Lower leg skin (tissue), 4 donors: Measurements from ENCODE around the gene ANK2. TPM values are rescaled to one million over a fixed set of nuclear protein-coding genes. Genes with fewer than 3 reads are reported as not detected.

Experiments used
- DNase-seq, 2 donors: peaks; one replicate each; pipeline ENCODE4 v3.0.0-alpha.2; 2019; ENCODE audit warnings: low spot score in 2 of 2
- H3K4me3 ChIP-seq: fragments of 200-600 bp; sonication (generic); 2 replicates; pipeline ENCODE4 v1.5.1; 2017; ENCODE audit warnings: mild to moderate bottlenecking, low read depth; ENCODE audit not compliant: poor library complexity, severe bottlenecking
- POLR2A ChIP-seq, 2 donors: fragments of 450-650 bp; IDR thresholded peaks; one replicate each; pipeline ENCODE4 v1.6.1; 2016 to 2017; ENCODE audit warnings: antibody characterized with exemption in 2 of 2, mild to moderate bottlenecking in 1 of 2, moderate library complexity in 1 of 2
- WGBS, 2 donors: methylation state at CpG; one replicate each; pipeline ENCODE4 v1.1.5; 2018; 5-methylcytosine and 5-hydroxymethylcytosine counted together
- intact Hi-C: fragments of 100-400 bp; cut with DNase I; formaldehyde crosslinking; loops from one replicate; pipeline ENCODE4 v1.15.0; 2023; ENCODE audit warnings: low total_unique reads
- total RNA-seq, 4 donors: library from RNA; depleted of rRNA; stranded (reverse); fragments of >200 nt; gene quantifications; one replicate each; pipeline ENCODE4 v1.1.0, GENCODE V29; 2016
- TF ChIP-seq, protein P1 (sequence below), 3 donors: fragments of 450-650 bp; IDR thresholded peaks; one replicate each; pipeline ENCODE4 v1.5.1; 2016; ENCODE audit warnings: antibody characterized with exemption in 3 of 3, mild to moderate bottlenecking in 3 of 3, moderate library complexity in 2 of 3

The ANK2 gene
- total RNA-seq, 4 donors from 2014 or later: 7.1 to 28.8 (median 18.3) TPM

DNA sequence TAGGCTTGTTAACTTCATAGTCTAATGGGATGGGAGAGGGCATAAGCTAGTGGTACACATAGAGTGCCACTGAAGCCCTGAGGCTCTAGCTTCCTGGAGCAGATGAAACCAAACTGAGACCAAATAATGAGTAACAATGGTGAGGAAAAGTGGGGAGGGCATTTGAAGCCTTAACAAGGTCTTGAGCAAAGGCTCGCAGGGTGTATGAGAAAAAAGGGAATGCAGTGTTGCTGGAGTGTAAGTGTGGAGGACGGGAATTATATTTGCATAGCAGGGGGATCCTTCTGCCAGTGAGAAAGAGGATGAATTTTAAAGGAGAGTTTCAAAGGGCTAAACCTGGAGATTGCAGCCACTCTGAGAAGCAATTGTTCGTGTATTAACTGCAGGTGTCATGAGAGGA is 263.1 kb downstream of the ANK2 start:
- WGBS, 2 donors: 77% methylated on average over 3 of the region's 3 CpGs
- DNase-seq: no peak
- H3K4me3 ChIP-seq: no peak overlapping the region
- intact Hi-C loops: no loop called here
- no peak for TF ChIP-seq POLR2A (IDR thresholded peaks at IDR 0.05)
- TF ChIP-seq, protein P1, sequence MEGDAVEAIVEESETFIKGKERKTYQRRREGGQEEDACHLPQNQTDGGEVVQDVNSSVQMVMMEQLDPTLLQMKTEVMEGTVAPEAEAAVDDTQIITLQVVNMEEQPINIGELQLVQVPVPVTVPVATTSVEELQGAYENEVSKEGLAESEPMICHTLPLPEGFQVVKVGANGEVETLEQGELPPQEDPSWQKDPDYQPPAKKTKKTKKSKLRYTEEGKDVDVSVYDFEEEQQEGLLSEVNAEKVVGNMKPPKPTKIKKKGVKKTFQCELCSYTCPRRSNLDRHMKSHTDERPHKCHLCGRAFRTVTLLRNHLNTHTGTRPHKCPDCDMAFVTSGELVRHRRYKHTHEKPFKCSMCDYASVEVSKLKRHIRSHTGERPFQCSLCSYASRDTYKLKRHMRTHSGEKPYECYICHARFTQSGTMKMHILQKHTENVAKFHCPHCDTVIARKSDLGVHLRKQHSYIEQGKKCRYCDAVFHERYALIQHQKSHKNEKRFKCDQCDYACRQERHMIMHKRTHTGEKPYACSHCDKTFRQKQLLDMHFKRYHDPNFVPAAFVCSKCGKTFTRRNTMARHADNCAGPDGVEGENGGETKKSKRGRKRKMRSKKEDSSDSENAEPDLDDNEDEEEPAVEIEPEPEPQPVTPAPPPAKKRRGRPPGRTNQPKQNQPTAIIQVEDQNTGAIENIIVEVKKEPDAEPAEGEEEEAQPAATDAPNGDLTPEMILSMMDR (IDR thresholded peaks at IDR 0.05): no peak

GRCh38 chr4:113314426-113314825 is 265.0 kb downstream of the ANK2 start:
- no peak for DNase-seq
- intact Hi-C loops: no loop called here
- TF ChIP-seq, protein P1 (IDR thresholded peaks at IDR 0.05): no peak
- H3K4me3 ChIP-seq: no peak overlapping the region
- WGBS, 2 donors: 73 to 77% methylated on average over 3 of the region's 3 CpGs

- TF ChIP-seq, protein P1 (IDR thresholded peaks at IDR 0.05): no peak
- no peak for TF ChIP-seq POLR2A (IDR thresholded peaks at IDR 0.05)
- 58% methylated on average over 4 of the region's 4 CpGs for WGBS, 2 donors
- intact Hi-C loops: no loop called here
- no peak overlapping the region for H3K4me3 ChIP-seq
- DNase-seq: no peak
These were observed 267.4 kb downstream of the ANK2 start for GRCh38 chr4:113316879-113317278.

GRCh38 chr4:113317523-113317922 is 268.1 kb downstream of the ANK2 start:
- TF ChIP-seq, protein P1 (IDR thresholded peaks at IDR 0.05): no peak
- no peak for TF ChIP-seq POLR2A (IDR thresholded peaks at IDR 0.05)
- intact Hi-C loops: no loop called here
- no peak for DNase-seq
- WGBS, 2 donors: 79 to 88% methylated on average over 5 of the region's 5 CpGs
- H3K4me3 ChIP-seq: no peak overlapping the region

DNA sequence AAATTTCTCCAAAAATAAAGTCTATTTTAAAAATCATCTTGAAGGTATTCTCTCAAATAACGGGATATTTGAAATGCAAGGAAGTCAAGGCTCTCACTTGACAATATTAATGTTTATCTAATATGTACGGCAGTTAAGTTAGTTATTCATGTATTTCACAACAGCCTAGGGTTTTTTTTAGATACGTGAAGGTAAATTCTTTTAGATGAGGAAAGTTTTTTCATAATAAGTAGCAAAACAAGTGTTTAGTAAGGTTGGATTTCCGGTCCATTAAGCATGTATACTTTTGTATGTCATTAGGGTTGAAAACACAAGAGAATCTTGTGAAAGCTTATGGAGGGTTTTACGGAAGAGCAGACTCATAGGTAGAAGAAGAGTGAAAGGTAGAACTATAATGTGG is 273.3 kb downstream of the ANK2 start:
- TF ChIP-seq POLR2A (IDR thresholded peaks at IDR 0.05): no peak
- TF ChIP-seq, protein P1 (IDR thresholded peaks at IDR 0.05): no peak
- H3K4me3 ChIP-seq: no peak overlapping the region
- no peak for DNase-seq
- WGBS, 2 donors: 79 to 82% methylated on average over 5 of the region's 5 CpGs
- intact Hi-C loops: no loop called here

DNA sequence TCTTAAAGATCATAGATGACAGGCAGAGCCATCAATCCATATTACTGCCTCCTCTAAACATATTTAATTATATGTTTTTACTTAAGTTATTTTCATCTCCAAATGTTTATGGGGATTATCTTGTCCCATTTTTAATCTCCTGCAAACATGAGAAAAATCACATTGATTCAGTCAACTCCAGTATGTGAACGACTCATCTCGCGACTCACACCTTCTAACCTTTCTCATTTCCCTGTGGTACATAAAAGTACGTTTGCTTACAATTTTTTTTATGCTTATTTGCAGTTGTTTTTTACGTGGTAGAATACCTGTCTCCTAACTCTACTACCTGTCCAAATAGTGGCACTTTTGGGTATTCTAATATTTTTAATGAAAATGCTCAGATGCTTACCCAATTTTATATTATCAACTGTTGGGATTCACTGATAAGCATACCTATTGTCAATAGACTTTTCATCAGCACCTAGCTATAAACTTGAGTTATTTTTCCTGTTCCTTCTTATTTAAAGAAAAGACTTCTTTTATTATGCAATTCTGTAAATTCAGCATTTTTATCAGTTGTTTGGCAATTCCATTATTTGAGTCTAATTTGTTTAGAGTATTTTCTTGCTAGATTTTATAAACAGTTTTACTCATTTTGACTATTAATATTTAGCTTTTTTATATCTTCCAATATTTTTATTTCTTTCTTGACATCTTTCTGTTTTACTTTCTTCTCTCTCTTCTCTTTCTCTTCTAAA is 276.6 kb downstream of the ANK2 start:
- TF ChIP-seq, protein P1 (IDR thresholded peaks at IDR 0.05): no peak
- no peak for TF ChIP-seq POLR2A (IDR thresholded peaks at IDR 0.05)
- no peak overlapping the region for H3K4me3 ChIP-seq
- DNase-seq: no peak
- intact Hi-C loops: no loop called here
- 81 to 87% methylated on average over 5 of the region's 5 CpGs for WGBS, 2 donors
